Thyroid gland (tissue), 4 donors: Measurements from ENCODE around the gene ZNF672. TPM values are rescaled to one million over a fixed set of nuclear protein-coding genes. Genes with fewer than 3 reads are reported as not detected.
"Not testable (repeated sequence)": the region's sequence is repeated elsewhere in the genome, so short reads cannot be mapped to it uniquely, and the experiment has no call there.

ENCODE experiments used
- DNase-seq, 2 donors: peaks; one replicate each; pipeline ENCODE4 v3.0.0-alpha.2; 2019
- H3K27ac ChIP-seq, 3 donors: fragments of 200-600 bp; sonication (generic); 1 replicate in 2 of 3; 2 replicates in 1 of 3; pipeline ENCODE4 v1.5.1; 2016 to 2019; ENCODE audit warnings: mild to moderate bottlenecking in 1 of 3, moderate library complexity in 1 of 3
- H3K27me3 ChIP-seq: fragments of 200-600 bp; sonication (generic); one replicate; pipeline ENCODE4 v1.5.1; 2019
- H3K36me3 ChIP-seq, 2 donors: fragments of 200-600 bp; sonication (generic); one replicate each; pipeline ENCODE4 v1.5.1; 2016 to 2019
- H3K4me1 ChIP-seq, 2 donors: fragments of 200-600 bp; sonication (generic); one replicate each; pipeline ENCODE4 v1.5.1; 2017 to 2019
- H3K4me3 ChIP-seq, 3 donors: fragments of 200-600 bp; sonication (generic); replicated peaks in 1 of 3; 1 replicate in 2 of 3; 2 replicates in 1 of 3; pipeline ENCODE4 v1.5.1; 2016; ENCODE audit warnings: mild to moderate bottlenecking in 1 of 3
- H3K9me3 ChIP-seq: fragments of 200-600 bp; sonication (generic); one replicate; pipeline ENCODE4 v1.5.1; 2017
- CTCF ChIP-seq, 6 experiments: fragments of 200-600 bp in 3 of 6; fragments of 450-650 bp in 3 of 6; sonication (generic) in 3 of 6; IDR thresholded peaks; one replicate each; pipeline ENCODE4 v1.5.1; 2016 to 2019; ENCODE audit warnings: antibody characterized with exemption in 6 of 6, mild to moderate bottlenecking in 2 of 6, inconsistent platforms in 1 of 6, moderate library complexity in 1 of 6
- POLR2A ChIP-seq, 2 donors: fragments of 450-650 bp; IDR thresholded peaks; one replicate each; pipeline ENCODE4 v1.6.1; 2017; ENCODE audit warnings: antibody characterized with exemption in 2 of 2, mild to moderate bottlenecking in 2 of 2, moderate library complexity in 1 of 2
- WGBS, 2 donors: methylation state at CpG; one replicate each; pipeline ENCODE4 v1.1.5; 2017; 5-methylcytosine and 5-hydroxymethylcytosine counted together
- intact Hi-C: fragments of 100-400 bp; cut with DNase I; formaldehyde crosslinking; loops from one replicate; pipeline ENCODE4 v1.15.1; 2023
- total RNA-seq, 4 donors: library from RNA; depleted of rRNA; stranded (reverse); fragments of >200 nt; gene quantifications; one replicate each; pipeline ENCODE4 v1.2.3, GENCODE V29; 2016

Gene ZNF672
- total RNA-seq, 4 donors from 2014 or later: 43.5 to 82.2 (median 53.7) TPM

GRCh38 chr1:248825909-248826760 is 11.9 kb upstream of the ZNF672 start, which contains the start of gene SH3BP5L:
Gene SH3BP5L (minus strand): TSS chr1:248825915. CDS start chr1:248824935, 980 bp downstream.
- TF ChIP-seq POLR2A (IDR thresholded peaks at IDR 0.05) (peak; percentile 47 to 85), CTCF (IDR thresholded peaks at IDR 0.05) (peak in 5 of 6 experiments; percentile 8 to 65 (median 61))
- DNase-seq: peak; percentile 93
- Histone ChIP-seq H3K36me3 (no peaks in the 10 kb centered on the region), H3K4me3 (peak within 1 kb of the TSS; percentile 33 to 84 (median 77)), H3K4me1 (peaks cover 33 to 47% of the 10 kb centered on the region in 2 donors), H3K27ac (peak within 1 kb of the TSS; percentile 95 to 98 (median 95)), H3K9me3 (no peaks in the 10 kb centered on the region), H3K27me3 (no peaks in the 10 kb centered on the region)
- 0 to 1% methylated on average over 53 to 54 of the region's 56 CpGs for WGBS, 2 donors
- intact Hi-C loops: no loop called here

- whole genome bisulfite sequencing, 2 donors: 72 to 79% methylated on average over 3 of the region's 3 CpGs
- H3K4me1 ChIP-seq: peaks cover 19 to 21% of the 10 kb centered on the region in 2 donors
- no peak overlapping the region for H3K27ac ChIP-seq
- H3K9me3 ChIP-seq: no peaks in the 10 kb centered on the region
- TF ChIP-seq POLR2A (IDR thresholded peaks at IDR 0.05): no peak
- no peak for TF ChIP-seq CTCF (IDR thresholded peaks at IDR 0.05)
- DNase-seq: no peak
- intact Hi-C loops: no loop called here
- no peaks in the 10 kb centered on the region for H3K27me3 ChIP-seq
- H3K4me3 ChIP-seq: no peak overlapping the region
- no peaks in the 10 kb centered on the region for H3K36me3 ChIP-seq
These were observed 9.2 kb upstream of the ZNF672 start for GRCh38 chr1:248828845-248829244.

GRCh38 chr1:248830718-248831017 is 7.4 kb upstream of the ZNF672 start:
- H3K27ac ChIP-seq, intact Hi-C loops, H3K27me3 ChIP-seq, H3K4me3 ChIP-seq, H3K4me1 ChIP-seq, DNase-seq, H3K36me3 ChIP-seq, H3K9me3 ChIP-seq: not testable (repeated sequence)
- 34 to 35% methylated on average over 3 of the region's 3 CpGs for WGBS, 2 donors

GRCh38 chr1:248831842-248832241 is 6.2 kb upstream of the ZNF672 start:
- H3K9me3 ChIP-seq: no peaks in the 10 kb centered on the region
- H3K4me1 ChIP-seq: peaks cover 4 to 5% of the 10 kb centered on the region in 2 donors
- no peak overlapping the region for H3K27ac ChIP-seq
- DNase-seq: no peak
- intact Hi-C loops: no loop called here
- no peak for TF ChIP-seq CTCF (IDR thresholded peaks at IDR 0.05)
- TF ChIP-seq POLR2A (IDR thresholded peaks at IDR 0.05): no peak
- 86 to 90% methylated on average over 1 of the region's 1 CpG for WGBS, 2 donors
- no peaks in the 10 kb centered on the region for H3K36me3 ChIP-seq
- no peak overlapping the region for H3K4me3 ChIP-seq
- no peaks in the 10 kb centered on the region for H3K27me3 ChIP-seq

GRCh38 chr1:248834343-248834940 is 3.6 kb upstream of the ZNF672 start:
- H3K9me3 ChIP-seq: no peaks in the 10 kb centered on the region
- H3K27me3 ChIP-seq: no peaks in the 10 kb centered on the region
- TF ChIP-seq CTCF (IDR thresholded peaks at IDR 0.05): no peak
- no peak for TF ChIP-seq POLR2A (IDR thresholded peaks at IDR 0.05)
- no peak for DNase-seq
- intact Hi-C loops: no loop called here
- peaks cover 5 to 10% of the 10 kb centered on the region in 2 donors for H3K4me1 ChIP-seq
- H3K36me3 ChIP-seq: no peaks in the 10 kb centered on the region
- no peak overlapping the region for H3K4me3 ChIP-seq
- 65 to 67% methylated on average over 7 of the region's 7 CpGs for WGBS, 2 donors
- no peak overlapping the region for H3K27ac ChIP-seq
